NCI-H2196 treated with DMSO at 0.1 percent for 48 hours (cell line): ENCODE results near the gene HSD17B4.
"Not testable (repeated sequence)": the region's sequence is repeated elsewhere in the genome, so short reads cannot be mapped to it uniquely, and the experiment has no call there.

Experiments used
- DNase-seq: peaks from one replicate; lab custom pipeline; 2025; ENCODE audit not compliant: unreplicated experiment; lab: John Stamatoyannopoulos, UW

HSD17B4 gene

GRCh38 chr5:119452373-119453039 lies at the start of gene HSD17B4:
Gene HSD17B4 (plus strand): TSS chr5:119452497. CDS start chr5:119452576, 79 bp downstream.
- peak; percentile 82 for DNase-seq

GRCh38 chr5:119402555-119402954 lies 49.7 kb upstream of the HSD17B4 start:
- no peak for DNase-seq

DNA sequence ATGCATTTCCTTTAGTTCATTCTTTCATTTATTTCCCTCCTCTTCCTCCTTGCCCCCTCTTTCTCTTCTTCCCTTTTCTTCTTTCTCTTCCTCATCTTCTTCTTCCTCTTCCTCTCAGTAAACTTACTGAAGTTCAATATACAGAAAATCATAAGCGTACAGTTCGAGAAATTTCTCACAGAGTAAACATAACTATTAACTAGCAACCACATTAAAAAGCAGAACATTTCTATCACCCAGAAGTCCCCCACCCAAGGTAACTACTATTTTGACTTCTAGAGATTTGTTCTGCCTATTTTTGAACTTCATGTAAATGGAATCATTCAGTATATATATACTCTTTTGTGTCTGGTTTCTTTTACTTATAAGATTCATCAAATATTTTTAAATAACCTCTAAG lies 48.3 kb upstream of the HSD17B4 start:
- no peak for DNase-seq

DNA sequence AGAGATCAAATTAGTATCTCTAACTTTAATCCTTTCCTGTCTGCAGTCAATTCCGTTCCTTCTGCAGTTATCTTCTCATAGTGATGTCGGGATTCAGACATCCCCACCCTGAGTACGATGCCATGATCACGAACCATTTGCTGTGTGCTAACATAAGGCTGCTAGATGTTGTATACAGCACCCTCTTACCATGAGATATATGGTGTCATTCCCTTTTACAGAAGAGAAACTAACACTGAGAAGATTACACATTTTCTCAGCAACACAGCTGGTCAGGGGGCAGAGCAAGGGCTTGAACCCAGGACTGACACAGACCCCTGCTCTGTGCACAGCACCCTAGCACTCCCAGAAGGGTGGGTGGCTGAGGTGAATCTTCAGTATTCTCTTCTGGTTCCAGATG lies 46.9 kb upstream of the HSD17B4 start:
- DNase-seq: no peak

DNA sequence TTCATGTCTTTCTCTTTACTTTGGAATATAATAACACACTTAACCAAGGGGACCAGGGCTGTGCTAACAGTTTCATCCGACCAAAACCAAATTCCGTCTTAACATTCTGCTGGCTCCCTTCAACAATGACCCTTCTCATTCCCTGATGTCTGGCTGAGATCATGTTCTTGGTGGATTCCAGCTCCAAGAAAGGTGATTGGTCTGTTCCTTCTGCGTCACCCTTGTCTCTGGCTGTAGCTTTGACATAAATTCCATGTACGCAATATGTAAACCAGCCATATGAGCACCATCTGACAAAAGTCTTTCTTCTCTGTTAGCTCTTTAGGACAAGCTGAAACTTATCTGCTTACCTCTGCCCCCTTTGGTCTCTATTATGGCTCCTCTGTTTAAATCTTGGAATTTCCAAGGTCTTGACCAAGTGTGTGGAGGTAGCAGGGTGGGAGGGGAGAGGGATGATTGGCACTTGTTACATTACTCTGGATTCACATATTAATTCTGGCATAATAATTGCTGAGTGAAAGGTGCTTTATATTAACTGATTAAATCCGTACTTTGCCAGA lies 45.7 kb upstream of the HSD17B4 start:
- no peak for DNase-seq

- no peak for DNase-seq
These were observed 43.0 kb upstream of the HSD17B4 start for GRCh38 chr5:119409235-119409815.

GRCh38 chr5:119410448-119411159 lies 41.7 kb upstream of the HSD17B4 start:
- no peak for DNase-seq

GRCh38 chr5:119411361-119412278 lies 40.7 kb upstream of the HSD17B4 start:
- peak; percentile 41 for DNase-seq

DNA sequence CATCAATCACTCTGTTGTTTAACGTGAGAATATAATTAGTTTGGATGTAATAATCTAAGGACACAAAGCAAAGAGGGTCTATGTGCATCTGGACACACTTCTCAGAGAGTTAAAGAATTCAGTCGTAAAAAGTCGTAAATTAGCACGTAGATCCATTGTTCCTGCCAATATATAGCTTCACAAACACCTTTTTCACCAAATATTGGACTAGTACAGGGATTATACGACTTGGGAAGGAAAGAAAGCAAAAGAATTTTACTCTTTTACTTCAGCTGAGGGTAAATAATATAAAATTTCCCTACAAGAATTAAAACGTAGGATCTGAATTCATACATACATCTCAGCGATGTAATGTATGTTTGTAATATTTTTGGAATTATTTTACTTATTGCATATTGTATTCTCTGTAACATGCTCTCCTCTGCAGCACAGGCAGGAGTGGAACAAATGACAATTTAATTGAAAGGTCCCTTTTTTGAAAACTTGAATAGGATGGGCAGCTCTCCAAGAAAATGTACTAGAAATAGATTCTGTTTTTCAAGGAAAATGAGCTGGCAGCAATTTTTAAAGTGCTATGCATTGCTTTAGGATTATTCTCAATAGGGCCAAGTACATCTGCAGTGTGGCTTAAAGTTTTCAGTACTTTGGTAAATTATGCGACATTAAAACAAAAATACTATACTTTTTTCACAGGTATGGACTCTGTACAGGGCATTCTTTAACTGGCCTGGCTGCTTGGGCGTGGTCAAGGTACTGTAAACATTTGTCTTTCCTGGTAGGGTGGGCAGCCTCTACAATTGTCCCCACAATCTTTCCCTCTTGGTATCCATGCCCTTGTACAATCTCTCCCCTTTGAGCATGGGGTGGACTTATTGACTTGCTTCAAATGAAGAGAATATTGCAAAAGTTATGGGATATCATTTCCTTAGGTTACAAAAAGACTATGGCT lies 39.7 kb upstream of the HSD17B4 start:
- DNase-seq: no peak

GRCh38 chr5:119414124-119414734 lies 38.1 kb upstream of the HSD17B4 start:
- not testable (repeated sequence) for DNase-seq

DNA sequence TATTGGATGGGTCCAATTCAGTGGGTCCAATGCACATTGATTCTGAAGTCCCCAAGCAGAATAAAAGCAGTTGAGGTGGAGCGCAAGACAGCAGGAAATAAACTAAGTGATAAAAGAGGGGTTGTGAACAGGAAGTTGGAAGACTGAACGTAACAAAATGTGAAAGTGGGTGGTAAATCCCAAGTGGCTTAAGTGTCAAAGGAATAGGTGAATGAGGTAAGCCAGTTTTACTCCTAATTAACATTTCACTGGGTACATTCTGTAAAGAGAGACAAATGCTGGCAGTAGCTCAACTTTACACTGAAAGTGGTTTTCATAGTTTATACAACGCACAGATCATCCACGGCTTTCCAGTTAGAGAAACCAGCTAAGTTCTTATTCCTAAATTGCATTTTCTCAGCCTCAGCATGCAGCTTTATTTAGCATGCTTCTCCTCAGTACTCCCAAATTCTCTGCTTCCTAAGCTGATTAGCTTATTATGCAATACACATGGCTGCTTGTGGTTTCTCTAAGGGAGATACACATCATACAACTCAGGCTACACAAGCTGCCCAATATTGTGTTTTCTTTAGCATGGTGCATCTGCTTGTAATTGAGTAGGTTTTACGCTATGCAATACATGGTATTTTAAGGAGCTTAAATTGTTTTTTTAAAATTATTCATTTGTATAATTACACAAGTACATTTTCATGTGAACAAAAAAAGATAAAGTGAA lies 34.2 kb upstream of the HSD17B4 start:
- DNase-seq: no peak

DNA sequence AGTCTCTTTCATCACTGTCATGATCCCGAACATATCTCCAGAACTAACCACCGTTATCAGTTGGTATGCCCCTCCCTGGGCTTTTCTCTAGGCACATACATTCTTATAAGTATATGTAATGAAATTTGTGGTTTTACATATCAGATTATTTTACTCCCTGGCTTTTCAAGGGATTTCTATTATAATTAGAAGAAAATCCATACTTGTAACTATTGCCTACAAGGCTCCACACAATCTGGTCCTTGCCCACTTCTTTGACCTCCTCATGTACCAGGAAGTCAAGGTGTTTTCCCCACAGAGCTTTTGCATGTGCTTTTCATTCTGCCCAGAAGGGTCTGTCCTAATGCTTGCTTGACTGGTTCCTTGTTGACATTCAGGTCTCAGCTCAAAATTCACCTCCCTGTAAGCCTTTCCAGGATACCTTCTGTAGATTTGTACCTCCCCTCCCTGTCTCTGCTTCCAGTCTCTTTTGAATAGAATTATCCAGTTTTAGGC lies 33.6 kb upstream of the HSD17B4 start:
- no peak for DNase-seq

GRCh38 chr5:119420169-119420568 lies 32.1 kb upstream of the HSD17B4 start:
- no peak for DNase-seq

GRCh38 chr5:119426057-119426456 lies 26.2 kb upstream of the HSD17B4 start:
- no peak for DNase-seq

- DNase-seq: no peak
These were observed 25.2 kb upstream of the HSD17B4 start for GRCh38 chr5:119427060-119427459.

DNA sequence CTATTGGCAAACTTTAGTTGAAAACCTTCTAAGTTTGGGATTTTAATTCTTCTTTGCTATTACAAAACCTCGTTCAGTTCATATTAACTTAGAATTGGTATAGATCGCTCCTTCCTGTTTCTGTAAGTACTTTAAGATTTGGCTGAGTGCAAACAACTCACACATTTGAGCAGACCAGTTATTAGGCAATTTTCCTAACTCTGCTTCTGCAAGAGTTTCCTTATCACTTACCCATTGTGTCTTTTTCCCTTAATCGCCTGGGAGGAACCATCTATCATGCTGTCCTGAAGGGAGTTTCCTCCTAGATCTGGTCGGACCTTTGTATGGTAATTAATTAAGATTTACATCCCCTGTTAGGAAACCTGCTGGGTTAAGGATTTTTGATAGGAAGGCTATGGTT lies 24.7 kb upstream of the HSD17B4 start:
- DNase-seq: not testable (repeated sequence)

DNA sequence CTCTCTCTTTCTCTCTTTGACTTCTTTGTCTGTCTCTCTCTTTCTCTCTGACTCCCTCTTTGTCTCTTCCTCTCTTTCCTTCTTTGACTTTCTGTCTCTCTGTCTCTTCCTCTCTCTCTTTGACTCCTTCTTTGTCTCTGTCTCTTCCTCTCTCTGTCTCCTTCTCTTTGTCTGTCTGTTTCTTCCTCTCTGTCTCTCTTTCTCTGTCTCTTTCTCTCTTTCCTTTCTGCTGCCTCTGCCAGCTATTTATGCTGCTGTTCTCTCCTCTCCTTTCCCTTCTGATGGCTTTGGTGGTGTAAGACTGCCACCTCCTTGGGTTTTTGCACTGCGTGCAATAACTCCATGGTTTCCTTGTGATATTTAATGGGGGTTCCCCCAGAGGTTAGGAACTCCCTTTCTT lies 24.1 kb upstream of the HSD17B4 start:
- not testable (repeated sequence) for DNase-seq

DNA sequence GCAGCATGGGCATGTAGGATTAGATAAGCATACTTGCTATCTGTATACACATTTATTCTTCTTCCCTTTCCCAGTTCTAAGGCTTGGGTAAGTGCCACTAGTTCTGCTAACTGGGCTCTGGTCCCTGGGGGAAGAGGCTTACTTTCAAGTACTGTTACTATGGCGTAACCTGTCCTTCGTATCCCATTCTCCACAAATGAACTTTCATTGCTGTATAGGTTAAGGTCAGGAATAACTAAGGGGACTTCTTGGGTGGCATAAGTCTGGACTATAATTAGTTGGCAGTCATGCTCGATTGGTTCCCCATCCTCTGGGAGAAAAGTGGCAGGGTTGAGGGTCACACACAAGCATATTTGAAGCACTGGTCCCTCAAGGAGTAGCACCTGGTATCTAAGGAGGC lies 23.7 kb upstream of the HSD17B4 start:
- DNase-seq: not testable (repeated sequence)
